Activated effector memory CD4-positive, alpha-beta T cell treated with Interleukin-2 at 50 U/mL for 16 hours (primary cell): Measurements from ENCODE around the gene THEMIS2.

ENCODE experiments used
- DNase-seq: peaks from one replicate; pipeline ENCODE4 v3.0.0-alpha.2; 2020

Gene THEMIS2

DNA sequence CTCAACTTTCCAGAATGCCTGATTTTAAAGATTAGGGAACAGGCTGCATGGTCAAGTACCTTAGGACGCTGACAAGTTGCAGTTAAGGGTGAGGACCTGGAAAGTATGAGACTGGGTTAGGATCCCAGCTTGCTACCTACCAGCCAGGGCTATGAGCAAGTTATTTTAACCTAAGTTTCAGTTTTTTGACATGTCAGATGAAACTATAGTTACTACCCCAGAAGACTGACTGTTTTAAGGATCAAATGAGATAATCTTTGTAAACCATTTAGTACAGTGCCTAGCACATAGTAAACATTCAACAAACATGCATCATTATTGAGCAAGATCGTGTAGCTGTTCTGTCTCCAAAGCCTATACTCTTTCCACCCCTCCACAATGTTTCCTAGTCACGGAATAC is 14.4 kb downstream of the THEMIS2 start:
- no peak for DNase-seq

DNA sequence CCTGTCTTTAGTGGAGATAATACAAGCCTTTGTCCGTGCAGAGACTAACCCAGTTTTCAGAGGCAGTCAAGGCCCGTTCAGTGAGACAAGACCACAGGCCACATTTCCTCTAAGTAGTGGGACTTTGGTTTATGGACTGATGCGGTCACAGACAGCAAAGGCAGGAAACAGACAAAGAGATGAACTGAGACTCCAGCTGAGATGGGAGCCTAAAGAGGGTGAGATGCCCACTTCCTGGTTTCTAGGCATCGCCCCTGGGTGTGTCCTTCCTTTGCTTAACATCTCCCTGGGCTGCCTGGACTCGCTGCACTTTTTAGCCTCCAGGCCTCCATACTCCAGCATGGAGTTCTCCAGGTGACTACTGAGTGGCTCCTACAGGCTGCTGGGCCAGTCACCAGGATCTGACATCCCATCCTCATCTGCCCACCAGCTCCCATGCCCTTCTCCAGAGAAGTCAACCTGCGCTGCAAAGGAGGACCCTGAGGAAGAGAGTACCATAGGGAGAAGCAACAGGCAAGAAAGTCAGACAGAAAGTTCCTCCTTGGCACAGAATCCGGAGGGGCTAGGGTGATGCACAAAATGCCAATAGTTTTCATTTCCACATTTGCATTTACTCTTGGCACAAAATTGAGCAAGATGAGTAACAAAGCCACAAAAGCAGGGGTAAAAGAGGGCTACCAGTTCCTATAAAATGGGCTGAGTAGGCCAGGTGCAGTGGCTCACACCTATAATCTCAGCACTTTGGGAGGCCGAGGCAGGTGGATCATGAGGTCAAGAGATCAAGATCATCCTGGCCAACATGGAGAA is 15.1 kb downstream of the THEMIS2 start:
- DNase-seq = peak; percentile 52

DNA sequence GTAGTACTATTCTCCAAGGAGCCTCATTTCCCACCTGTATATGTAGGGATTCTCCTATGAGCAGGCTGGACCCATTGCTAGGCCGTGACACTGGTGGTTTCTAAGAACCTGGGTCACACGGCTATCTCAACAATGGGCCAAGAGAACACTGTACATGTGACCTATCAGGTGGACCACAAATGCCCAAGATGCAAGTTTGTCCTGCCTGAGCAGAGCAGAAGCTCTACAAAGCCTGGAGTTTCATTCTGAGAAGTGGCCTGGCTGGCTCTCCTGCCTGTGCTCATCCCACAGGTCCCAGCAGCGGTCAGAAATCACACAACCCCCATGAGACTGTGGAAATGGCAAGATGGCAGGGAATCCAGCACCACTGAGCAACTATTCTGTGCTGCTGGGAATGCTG is 17.2 kb downstream of the THEMIS2 start:
- DNase-seq = no peak

DNA sequence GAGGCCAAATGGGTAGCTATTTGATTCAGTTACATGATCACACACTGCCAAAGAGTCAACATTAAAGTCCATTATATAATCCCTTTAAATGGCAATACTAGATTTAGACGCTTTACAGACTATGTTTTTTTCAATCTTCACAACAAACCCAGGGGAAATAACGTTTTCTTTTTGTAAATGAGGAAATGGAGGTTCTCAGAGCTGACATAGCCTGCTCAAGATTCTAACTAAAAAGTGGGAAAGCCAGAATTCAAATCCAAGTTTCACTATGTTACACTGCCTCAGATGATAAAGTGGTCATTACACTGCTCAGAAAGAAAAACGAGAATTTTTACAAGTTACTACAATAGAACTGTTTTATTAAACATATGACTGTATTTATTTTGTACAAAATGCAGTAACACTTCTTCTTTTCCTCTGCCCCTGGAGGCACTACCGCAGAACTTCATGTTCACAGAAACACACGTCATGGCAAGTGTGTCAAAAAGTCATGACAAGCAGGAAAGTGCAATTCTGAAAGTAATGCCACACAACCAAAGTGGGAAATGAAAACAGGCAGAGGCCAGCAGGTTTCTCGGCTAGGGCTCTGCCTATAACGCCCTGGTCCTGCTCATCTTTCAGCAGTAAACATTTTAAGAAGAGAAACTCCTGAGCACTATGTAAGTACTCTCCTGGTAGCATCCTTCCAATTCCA is 19.0 kb downstream of the THEMIS2 start:
- DNase-seq = no peak

DNA sequence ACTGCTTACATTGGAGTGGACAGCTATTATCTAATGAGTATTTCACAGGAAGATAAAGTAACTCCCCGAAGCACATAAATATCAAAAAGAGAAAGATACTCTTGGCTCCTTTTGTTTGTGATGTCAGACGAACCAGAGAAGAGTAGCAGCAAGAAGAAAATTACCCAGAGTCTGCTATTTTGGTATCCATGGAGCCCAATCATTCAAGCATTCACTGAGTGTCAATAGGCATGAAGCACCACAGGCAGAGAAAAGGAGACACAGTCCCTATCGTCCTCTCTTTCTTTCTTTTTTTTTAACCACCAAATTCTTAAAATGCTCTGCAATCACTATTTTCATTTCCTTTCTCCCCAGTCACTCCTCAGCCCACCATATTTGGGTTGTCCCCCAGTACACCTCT is 22.2 kb downstream of the THEMIS2 start:
- DNase-seq = no peak

DNA sequence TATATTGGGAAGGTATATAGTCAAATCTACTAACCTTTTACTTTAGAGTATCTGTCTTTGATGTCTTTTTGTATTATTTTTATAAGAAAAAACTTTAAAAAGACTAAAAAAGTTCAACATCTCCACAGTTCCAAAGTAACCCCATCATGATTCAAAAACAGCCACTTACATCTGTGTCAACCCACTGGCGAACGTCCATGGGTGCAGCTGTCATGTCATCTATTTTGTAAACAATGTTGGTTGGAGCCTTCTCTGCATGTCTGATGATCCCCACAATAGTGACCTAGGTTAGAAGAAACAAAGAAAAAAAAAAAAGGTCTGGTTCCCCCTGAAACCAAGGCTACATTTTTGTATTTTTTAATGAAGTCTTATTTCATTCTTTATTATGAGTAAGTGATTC is 34.4 kb downstream of the THEMIS2 start:
- no peak for DNase-seq

DNA sequence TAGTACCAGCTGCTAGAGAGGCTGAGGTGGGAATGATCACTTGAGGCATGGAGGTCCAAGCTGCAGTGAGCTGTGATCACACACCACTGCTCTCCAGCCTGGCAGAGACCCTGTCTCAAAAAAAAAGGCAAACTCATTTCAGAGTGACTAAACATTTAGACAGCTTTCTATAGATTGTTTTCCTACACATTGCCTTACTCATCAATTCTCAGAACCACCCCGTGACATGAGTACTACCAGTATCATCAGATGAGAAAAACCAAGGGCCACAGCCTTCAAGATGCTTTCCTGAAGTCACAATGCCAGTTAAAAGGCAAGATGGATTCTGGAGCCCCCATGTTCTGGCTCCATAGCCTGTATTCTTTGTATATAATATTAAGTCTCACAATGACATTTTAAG is 40.1 kb downstream of the THEMIS2 start:
- DNase-seq = no peak

DNA sequence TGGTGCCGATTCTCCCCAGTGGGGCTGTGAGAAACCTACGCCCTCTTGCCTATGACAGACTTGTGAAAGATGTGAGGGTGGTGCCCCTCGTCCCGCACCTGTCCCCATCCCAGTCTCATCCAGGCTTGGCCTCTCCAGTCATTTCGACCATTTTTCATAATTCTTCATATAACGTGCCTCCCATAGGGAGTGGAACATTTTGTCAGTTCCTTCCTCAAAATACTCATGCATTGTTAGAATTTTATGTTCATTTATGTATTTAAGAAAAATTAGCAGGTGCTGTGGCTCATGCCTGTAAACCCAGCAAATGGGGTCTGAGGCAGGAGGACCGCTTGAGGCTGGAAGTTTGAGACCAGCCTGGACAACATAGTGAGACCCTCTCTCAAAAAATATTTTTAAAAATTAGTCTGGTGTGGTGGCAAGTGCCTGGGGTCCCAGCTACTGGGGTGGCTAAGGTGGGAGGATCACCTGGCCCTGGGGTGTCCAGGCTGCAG is 42.8 kb downstream of the THEMIS2 start:
- DNase-seq = no peak

DNA sequence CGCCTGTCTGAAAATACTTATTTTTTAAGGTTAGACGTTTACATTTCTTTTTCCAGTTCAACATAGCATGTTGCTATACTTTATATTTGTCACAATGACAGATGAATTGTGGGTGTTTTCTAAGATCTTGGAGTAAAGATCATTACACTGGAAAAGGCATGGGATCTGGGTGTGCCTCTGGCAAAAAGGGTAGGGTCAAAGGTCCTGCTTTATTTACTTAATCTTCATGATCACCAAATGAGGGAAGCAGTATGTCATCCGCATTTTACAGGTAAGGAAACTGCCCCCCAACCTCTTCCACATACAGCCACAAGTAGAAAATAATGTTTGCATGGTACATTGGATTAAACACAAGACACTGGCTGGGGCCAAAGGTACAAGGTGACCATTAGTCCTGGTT is 49.9 kb downstream of the THEMIS2 start:
- no peak for DNase-seq

DNA sequence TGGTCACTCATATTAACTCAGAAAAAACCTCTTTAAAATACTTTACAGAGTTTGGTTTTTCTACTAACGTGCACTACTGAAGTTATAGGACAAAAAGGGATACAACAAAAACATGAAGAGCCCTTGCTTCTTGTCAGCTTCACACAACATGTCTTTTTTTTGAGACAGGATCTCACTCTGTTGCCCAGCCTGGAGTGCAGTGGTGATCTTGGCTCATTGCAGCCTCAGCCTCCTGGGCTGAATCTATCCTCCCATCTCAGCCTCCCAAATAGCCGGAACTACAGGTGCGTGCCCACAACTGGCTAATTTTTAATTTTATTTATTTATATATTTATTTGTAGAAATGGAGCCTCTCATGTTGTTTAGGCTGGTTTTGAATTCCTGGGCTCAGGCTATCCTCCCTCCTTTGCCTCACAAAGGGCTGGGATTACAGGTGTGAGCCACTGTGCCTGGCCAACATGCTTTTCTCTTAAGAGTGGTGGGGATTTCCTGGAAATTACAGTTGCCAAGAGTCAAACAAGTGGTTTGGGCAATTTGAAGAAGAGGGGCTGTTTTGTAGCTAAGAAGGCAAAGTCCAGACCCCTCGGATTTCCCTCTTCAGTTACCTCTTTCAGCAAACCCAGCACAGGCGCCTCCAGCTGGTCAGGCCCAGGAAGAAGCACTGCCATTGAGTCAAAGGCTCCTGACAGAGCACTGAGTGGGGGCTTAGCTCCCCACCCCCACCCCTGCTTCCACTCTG is 56.0 kb downstream of the THEMIS2 start:
- no peak for DNase-seq

DNA sequence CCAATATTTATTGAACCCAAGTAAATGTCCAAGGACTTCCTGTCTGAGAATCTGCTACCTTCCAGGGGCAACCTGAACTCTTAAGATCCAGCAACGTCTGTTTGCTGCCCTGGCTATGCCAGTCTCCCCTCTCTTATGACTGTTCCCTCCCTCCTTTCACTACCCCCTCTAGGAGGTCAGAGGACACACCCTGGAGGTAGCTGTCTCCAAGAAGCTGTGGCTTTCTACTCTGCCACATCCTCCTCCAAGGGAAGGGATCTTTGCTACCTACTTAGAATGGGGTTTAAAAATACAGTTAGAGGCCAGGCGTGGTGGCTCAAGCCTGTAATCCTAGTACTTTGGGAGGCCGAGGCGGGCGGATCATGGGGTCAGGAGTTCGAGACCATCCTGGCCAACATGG is 58.8 kb downstream of the THEMIS2 start:
- no peak for DNase-seq

DNA sequence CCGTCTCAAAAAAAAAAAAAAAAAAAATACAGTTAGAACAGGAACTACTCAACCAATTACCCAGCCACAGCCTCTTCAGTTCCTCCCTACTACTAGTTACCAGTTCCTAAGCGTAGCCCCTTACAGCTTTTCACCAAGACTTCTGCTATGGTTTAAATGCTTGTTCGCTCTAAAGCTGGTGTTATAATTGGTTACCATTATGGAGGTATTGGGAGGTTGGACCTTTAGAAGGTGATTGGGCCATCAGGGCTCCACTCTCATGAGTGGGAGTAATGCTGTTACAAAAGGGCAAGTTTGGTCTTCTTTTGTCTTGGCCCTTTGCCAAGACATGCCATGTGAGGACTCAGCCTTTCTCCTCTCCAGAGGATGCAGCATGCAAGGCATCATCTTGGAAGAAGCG is 59.4 kb downstream of the THEMIS2 start:
- DNase-seq = no peak

DNA sequence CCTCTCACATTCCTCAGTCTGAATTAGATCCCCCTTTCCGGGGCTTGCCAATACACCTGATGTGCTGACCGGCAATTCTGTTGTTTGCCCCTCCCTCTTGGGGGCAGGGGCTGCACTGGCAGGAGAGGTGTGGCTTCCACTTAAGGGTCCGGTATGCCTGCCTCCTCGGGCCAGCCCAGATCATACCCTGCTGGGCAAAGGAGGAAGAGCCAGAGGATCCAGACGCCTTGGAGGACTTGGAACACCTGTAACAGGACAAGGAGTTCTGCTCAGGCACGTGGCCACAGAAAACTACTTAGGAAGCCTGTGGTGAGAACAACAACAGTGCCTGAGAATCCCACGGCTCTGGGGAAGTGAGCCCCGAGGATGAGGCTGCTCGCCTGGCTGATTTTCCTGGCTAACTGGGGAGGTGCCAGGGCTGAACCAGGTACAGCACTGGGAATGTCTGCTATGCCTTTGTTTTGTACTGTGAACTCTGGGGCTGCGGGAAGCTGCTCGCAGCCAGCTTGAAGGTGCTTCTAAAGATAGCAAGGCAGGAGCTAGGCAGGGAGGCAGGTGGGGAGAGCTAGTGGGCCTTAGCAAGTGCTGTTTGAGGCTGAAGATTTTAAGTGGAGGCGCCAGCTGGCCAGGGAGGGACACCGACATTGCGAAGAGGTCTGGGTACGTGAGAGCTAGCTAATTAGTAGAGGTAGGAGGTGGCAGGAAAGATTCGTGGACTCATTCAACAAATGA is 62.6 kb downstream of the THEMIS2 start, which contains the start of gene SMPDL3B:
Gene SMPDL3B, plus strand, starts transcription at position 183 of the 732 bp plus-strand sequence. Its CDS starts 184 bp downstream, at position 367.
- no peak for DNase-seq

DNA sequence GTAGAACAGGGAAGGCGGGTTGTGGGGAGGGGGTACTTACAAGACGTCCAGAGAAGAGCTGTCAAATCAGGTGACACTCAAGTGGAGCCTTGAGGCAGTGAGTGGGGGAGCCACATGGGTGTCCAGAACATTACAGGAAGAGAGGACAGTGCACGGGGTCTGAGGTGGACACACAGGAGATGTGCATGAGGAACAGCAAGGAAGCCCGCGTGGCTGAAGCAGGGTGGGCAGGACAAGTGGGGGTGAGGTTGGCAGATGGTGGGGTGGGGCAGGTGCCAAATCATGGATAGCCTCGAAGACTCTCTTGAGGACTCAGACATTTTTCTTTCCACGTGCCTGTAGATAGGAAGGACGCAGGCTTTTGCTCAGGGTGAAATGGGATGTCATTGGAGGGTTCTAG is 63.4 kb downstream of the THEMIS2 start:
- DNase-seq = no peak
